ENCODE results near the gene ACTR3.

ACTR3 gene

GRCh38 chr2:114006460-114006859, 116.6 kb downstream of the ACTR3 start:
- Mint-ChIP-seq H3K4me3 (no peak overlapping the region), H3K36me3 (ENCODE audit: low read depth) (no peaks in the 10 kb centered on the region), H3K27ac (no peak overlapping the region), H3K4me1 (ENCODE audit: low read depth) (no peaks in the 10 kb centered on the region), H3K9me3 (no peaks in the 10 kb centered on the region), H3K27me3 (peaks cover 7% of the 10 kb centered on the region)

- Mint-ChIP-seq H3K27ac (no peak overlapping the region), H3K4me3 (no peak overlapping the region), H3K9me3 (no peaks in the 10 kb centered on the region), H3K27me3 (peaks cover 7% of the 10 kb centered on the region), H3K36me3 (ENCODE audit: low read depth) (no peaks in the 10 kb centered on the region), H3K4me1 (ENCODE audit: low read depth) (no peaks in the 10 kb centered on the region)
Observed at GRCh38 chr2:114007436-114007835, 117.5 kb downstream of the ACTR3 start.

- Mint-ChIP-seq H3K27ac (no peak overlapping the region), H3K4me1 (ENCODE audit: low read depth) (no peaks in the 10 kb centered on the region), H3K4me3 (no peak overlapping the region), H3K27me3 (peaks cover 7% of the 10 kb centered on the region), H3K9me3 (no peaks in the 10 kb centered on the region), H3K36me3 (ENCODE audit: low read depth) (no peaks in the 10 kb centered on the region)
Observed at GRCh38 chr2:114008720-114009119, 118.8 kb downstream of the ACTR3 start.

- peaks cover 4% of the 10 kb centered on the region for H3K27me3 Mint-ChIP-seq
- H3K27ac Mint-ChIP-seq: no peak overlapping the region
- no peaks in the 10 kb centered on the region for H3K4me1 Mint-ChIP-seq (ENCODE audit: low read depth)
- no peaks in the 10 kb centered on the region for H3K36me3 Mint-ChIP-seq (ENCODE audit: low read depth)
- no peaks in the 10 kb centered on the region for H3K9me3 Mint-ChIP-seq
- no peak overlapping the region for H3K4me3 Mint-ChIP-seq
Observed at GRCh38 chr2:114009205-114009944, 119.5 kb downstream of the ACTR3 start.

GRCh38 chr2:114010001-114010400, 120.1 kb downstream of the ACTR3 start:
- H3K4me3 Mint-ChIP-seq: no peak overlapping the region
- no peaks in the 10 kb centered on the region for H3K4me1 Mint-ChIP-seq (ENCODE audit: low read depth)
- H3K27me3 Mint-ChIP-seq: no peaks in the 10 kb centered on the region
- no peaks in the 10 kb centered on the region for H3K36me3 Mint-ChIP-seq (ENCODE audit: low read depth)
- no peaks in the 10 kb centered on the region for H3K9me3 Mint-ChIP-seq
- no peak overlapping the region for H3K27ac Mint-ChIP-seq

- no peaks in the 10 kb centered on the region for H3K36me3 Mint-ChIP-seq (ENCODE audit: low read depth)
- H3K4me1 Mint-ChIP-seq (ENCODE audit: low read depth): no peaks in the 10 kb centered on the region
- H3K9me3 Mint-ChIP-seq: no peaks in the 10 kb centered on the region
- peaks cover 7% of the 10 kb centered on the region for H3K27me3 Mint-ChIP-seq
- no peak overlapping the region for H3K4me3 Mint-ChIP-seq
- H3K27ac Mint-ChIP-seq: no peak overlapping the region
Observed at GRCh38 chr2:114011713-114012112, 121.8 kb downstream of the ACTR3 start.

All from stimulated activated naive CD8-positive, alpha-beta T cell treated with anti-CD3 and anti-CD28 coated beads, Interleukin-15, Interleukin-2, amounts not matched to agents 100 ng/mL and 50 ng/mL, for 24 hours (primary cell).